Osteoblast (primary cell): ENCODE results near the gene EGFL8. TPM values are rescaled to one million over a fixed set of nuclear protein-coding genes. Genes with fewer than 3 reads are reported as not detected.
A peak's percentile ranks its signal among the peaks of the same experiment; 100 is the strongest.

ENCODE experiments used
- DNase-seq: peaks from one replicate; pipeline ENCODE4 v3.0.0; 2011; ENCODE audit warnings: low spot score, mixed read lengths; ENCODE audit not compliant: insufficient read length; ENCODE audit errors: missing footprints
- H2AFZ ChIP-seq: 2 replicates; pipeline ENCODE4 v1.6.0; 2011; ENCODE audit warnings: mild to moderate bottlenecking, low read length
- H3K27ac ChIP-seq: 2 replicates; pipeline ENCODE4 v1.5.1; 2011; ENCODE audit warnings: mild to moderate bottlenecking, low read depth, low read length, moderate library complexity
- H3K27me3 ChIP-seq: 2 replicates; pipeline ENCODE4 v1.6.0; 2012; ENCODE audit warnings: mild to moderate bottlenecking, control low read depth, inconsistent platforms, low read length, moderate library complexity; ENCODE audit not compliant: insufficient read depth
- H3K36me3 ChIP-seq: 2 replicates; pipeline ENCODE4 v1.5.1; 2011; ENCODE audit warnings: mild to moderate bottlenecking, low read length, control low read depth, moderate library complexity; ENCODE audit not compliant: insufficient read depth
- H3K4me1 ChIP-seq: 2 replicates; pipeline ENCODE4 v1.5.1; 2011; ENCODE audit warnings: mild to moderate bottlenecking, low read length, control low read depth, moderate library complexity; ENCODE audit not compliant: insufficient read depth
- H3K4me2 ChIP-seq: 2 replicates; pipeline ENCODE4 v1.6.0; 2011; ENCODE audit warnings: mild to moderate bottlenecking, low read length; ENCODE audit not compliant: insufficient read depth
- H3K4me3 ChIP-seq: fragments of 200-600 bp; sonication (generic); 3 replicates; pipeline ENCODE4 v1.5.1; 2012; ENCODE audit warnings: mild to moderate bottlenecking, low read length, inconsistent platforms; ENCODE audit not compliant: insufficient read depth
- H3K79me2 ChIP-seq: 2 replicates; pipeline ENCODE4 v1.6.0; 2012; ENCODE audit warnings: mild to moderate bottlenecking, low read length, control low read depth, inconsistent platforms; ENCODE audit not compliant: insufficient read depth
- H3K9me3 ChIP-seq: 2 replicates; pipeline ENCODE4 v1.5.1; 2011; ENCODE audit warnings: low read depth, low read length, control low read depth
- H4K20me1 ChIP-seq: 2 replicates; pipeline ENCODE4 v1.6.0; 2012; ENCODE audit warnings: mild to moderate bottlenecking, low read length, control low read depth; ENCODE audit not compliant: insufficient read depth
- CTCF ChIP-seq: IDR thresholded peaks from 2 replicates; pipeline ENCODE4 v1.5.1; 2011; ENCODE audit warnings: mild to moderate bottlenecking, low read depth, low read length, moderate library complexity; ENCODE audit errors: extremely low read depth
- total RNA-seq: library from RNA; depleted of rRNA; stranded (reverse); fragments of >200 nt; gene quantifications from 2 replicates; pipeline ENCODE4 v1.2.3, GENCODE V29; 2012

Gene EGFL8
- total RNA-seq, 1 donor, result 0.36 TPM

- no peak for DNase-seq
- no peak overlapping the region for H2AFZ ChIP-seq
These were observed 37.5 kb upstream of the EGFL8 start for GRCh38 chr6:32126880-32127279.

GRCh38 chr6:32127409-32127716 lies 37.0 kb upstream of the EGFL8 start:
- no peaks in the 10 kb centered on the region for H4K20me1 ChIP-seq
- peak overlapping the region; percentile 94 for H3K4me2 ChIP-seq
- peak overlapping the region; percentile 90 for H3K27ac ChIP-seq
- peak overlapping the region; percentile 96 for H2AFZ ChIP-seq
- H3K9me3 ChIP-seq, result no peaks in the 10 kb centered on the region
- peak overlapping the region; percentile 95 for H3K4me3 ChIP-seq
- peaks cover 27% of the 10 kb centered on the region for H3K36me3 ChIP-seq
- DNase-seq, result no peak
- H3K79me2 ChIP-seq, result peaks cover 43% of the 10 kb centered on the region
- no peaks in the 10 kb centered on the region for H3K27me3 ChIP-seq
- TF ChIP-seq CTCF, result no peak
- H3K4me1 ChIP-seq, result peaks cover 23% of the 10 kb centered on the region

More at GRCh38 chr6:32126880-32127279, 37.5 kb upstream of the EGFL8 start:
- H3K4me2 ChIP-seq, result peak overlapping the region; percentile 94
- peak overlapping the region; percentile 90 for H3K27ac ChIP-seq
- H3K36me3 ChIP-seq, result peaks cover 31% of the 10 kb centered on the region
- H3K9me3 ChIP-seq, result no peaks in the 10 kb centered on the region
- no peaks in the 10 kb centered on the region for H3K27me3 ChIP-seq
- no peak for TF ChIP-seq CTCF
- peaks cover 43% of the 10 kb centered on the region for H3K79me2 ChIP-seq
- H3K4me1 ChIP-seq, result peaks cover 23% of the 10 kb centered on the region
- H3K4me3 ChIP-seq, result peak overlapping the region; percentile 95
- H4K20me1 ChIP-seq, result no peaks in the 10 kb centered on the region

- peaks cover 23% of the 10 kb centered on the region for H3K36me3 ChIP-seq
- peak within 1 kb of the TSS; percentile 96 for H2AFZ ChIP-seq
- DNase-seq, result peak; percentile 99
- no peak for TF ChIP-seq CTCF
- no peaks in the 10 kb centered on the region for H4K20me1 ChIP-seq
- no peaks in the 10 kb centered on the region for H3K27me3 ChIP-seq
- H3K79me2 ChIP-seq, result peaks cover 43% of the 10 kb centered on the region
- H3K4me3 ChIP-seq, result peak within 1 kb of the TSS; percentile 95
- H3K27ac ChIP-seq, result peak within 1 kb of the TSS; percentile 90
- peak within 1 kb of the TSS; percentile 99 for H3K4me2 ChIP-seq
- no peaks in the 10 kb centered on the region for H3K9me3 ChIP-seq
- peaks cover 23% of the 10 kb centered on the region for H3K4me1 ChIP-seq
These were observed 36.4 kb upstream of the EGFL8 start, which contains the start of gene ATF6B for GRCh38 chr6:32127717-32128592. ATF6B (minus strand) TSS chr6:32128246; CDS start chr6:32128207, 39 bp downstream.

- H3K4me1 ChIP-seq, result peaks cover 28% of the 10 kb centered on the region
- peak overlapping the region; percentile 95 for H3K4me3 ChIP-seq
- H3K9me3 ChIP-seq, result no peaks in the 10 kb centered on the region
- peak overlapping the region; percentile 55 for H3K27ac ChIP-seq
- DNase-seq, result no peak
- H3K4me2 ChIP-seq, result peak overlapping the region; percentile 99
- TF ChIP-seq CTCF, result no peak
- no peaks in the 10 kb centered on the region for H4K20me1 ChIP-seq
- H3K79me2 ChIP-seq, result peaks cover 39% of the 10 kb centered on the region
- H3K36me3 ChIP-seq, result peaks cover 14% of the 10 kb centered on the region
- H2AFZ ChIP-seq, result no peak overlapping the region
- H3K27me3 ChIP-seq, result no peaks in the 10 kb centered on the region
These were observed 35.6 kb upstream of the EGFL8 start for GRCh38 chr6:32128751-32129296.
